A549 (cell line): ENCODE data around the gene NR3C2.

ENCODE experiments used
- POLR2A ChIP-seq: IDR thresholded peaks from 2 replicates; pipeline ENCODE4 v1.6.1; 2012; ENCODE audit warnings: mild to moderate bottlenecking, low read length
- TP53 ChIP-seq: fragments of 250-450 bp; sonication (Bioruptor Pico); IDR thresholded peaks from 2 replicates; pipeline ENCODE4 v1.5.0; 2021; ENCODE audit warnings: mild to moderate bottlenecking, moderate library complexity
- TF ChIP-seq, protein P1 (sequence below): IDR thresholded peaks from 2 replicates; pipeline ENCODE4 v1.6.1; 2012

DNA sequence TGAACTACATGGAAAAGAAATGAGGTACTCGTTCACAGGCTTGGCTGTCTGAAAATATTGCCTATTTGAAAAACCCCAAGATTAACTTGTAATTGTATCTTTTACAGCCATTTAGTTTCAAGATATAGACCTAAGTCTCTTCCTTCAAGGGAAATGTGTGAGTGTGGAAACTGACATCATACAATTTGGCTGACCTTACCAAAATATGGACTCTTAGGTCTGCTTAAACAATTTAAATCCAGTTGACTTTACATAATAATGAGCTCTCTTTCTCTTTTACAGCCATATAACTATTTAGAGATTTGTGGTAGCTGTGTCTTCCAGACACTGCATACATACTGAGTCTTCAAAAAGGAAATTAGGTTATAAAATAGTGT, 186.9 kb downstream of the NR3C2 start:
- TF ChIP-seq POLR2A (no peak), TP53 (CRISPR knock-in tag) (no peak)
- TF ChIP-seq, protein P1, sequence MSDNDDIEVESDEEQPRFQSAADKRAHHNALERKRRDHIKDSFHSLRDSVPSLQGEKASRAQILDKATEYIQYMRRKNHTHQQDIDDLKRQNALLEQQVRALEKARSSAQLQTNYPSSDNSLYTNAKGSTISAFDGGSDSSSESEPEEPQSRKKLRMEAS: no peak
